Kidney epithelial cell (primary cell): Measurements from ENCODE around the gene SLC35F3. TPM values are rescaled to one million over a fixed set of nuclear protein-coding genes. Genes with fewer than 3 reads are reported as not detected.

Experiments
- DNase-seq: peaks from one replicate; pipeline ENCODE4 v3.0.0-alpha.2; 2010; ENCODE audit warnings: low read depth
- H3K27me3 ChIP-seq: 2 replicates; pipeline ENCODE4 v1.6.0; 2011; ENCODE audit warnings: low read length; ENCODE audit not compliant: control insufficient read depth, insufficient read depth
- H3K36me3 ChIP-seq: 2 replicates; pipeline ENCODE4 v1.5.1; 2011; ENCODE audit warnings: low read length; ENCODE audit not compliant: control insufficient read depth, insufficient read depth
- H3K4me3 ChIP-seq: 2 replicates; pipeline ENCODE4 v1.5.1; 2011; ENCODE audit warnings: low read depth, mild to moderate bottlenecking, control low read depth, low read length
- total RNA-seq: library from RNA; depleted of rRNA; stranded (reverse); fragments of >200 nt; gene quantifications from 2 replicates; pipeline ENCODE4 v1.2.3, GENCODE V29; 2015
- TF ChIP-seq, protein P1 (sequence below): IDR thresholded peaks from 2 replicates; pipeline ENCODE4 v1.5.1; 2011; ENCODE audit warnings: mild to moderate bottlenecking, moderate library complexity, low read length, control low read depth, inconsistent platforms; ENCODE audit not compliant: insufficient read depth, poor library complexity, severe bottlenecking

The SLC35F3 gene
- total RNA-seq, 1 donor from 2014 or later = 1.1 TPM

GRCh38 chr1:233975486-233975885, 71.0 kb downstream of the SLC35F3 start:
- DNase-seq = no peak
- no peak overlapping the region for H3K4me3 ChIP-seq
- TF ChIP-seq, protein P1, sequence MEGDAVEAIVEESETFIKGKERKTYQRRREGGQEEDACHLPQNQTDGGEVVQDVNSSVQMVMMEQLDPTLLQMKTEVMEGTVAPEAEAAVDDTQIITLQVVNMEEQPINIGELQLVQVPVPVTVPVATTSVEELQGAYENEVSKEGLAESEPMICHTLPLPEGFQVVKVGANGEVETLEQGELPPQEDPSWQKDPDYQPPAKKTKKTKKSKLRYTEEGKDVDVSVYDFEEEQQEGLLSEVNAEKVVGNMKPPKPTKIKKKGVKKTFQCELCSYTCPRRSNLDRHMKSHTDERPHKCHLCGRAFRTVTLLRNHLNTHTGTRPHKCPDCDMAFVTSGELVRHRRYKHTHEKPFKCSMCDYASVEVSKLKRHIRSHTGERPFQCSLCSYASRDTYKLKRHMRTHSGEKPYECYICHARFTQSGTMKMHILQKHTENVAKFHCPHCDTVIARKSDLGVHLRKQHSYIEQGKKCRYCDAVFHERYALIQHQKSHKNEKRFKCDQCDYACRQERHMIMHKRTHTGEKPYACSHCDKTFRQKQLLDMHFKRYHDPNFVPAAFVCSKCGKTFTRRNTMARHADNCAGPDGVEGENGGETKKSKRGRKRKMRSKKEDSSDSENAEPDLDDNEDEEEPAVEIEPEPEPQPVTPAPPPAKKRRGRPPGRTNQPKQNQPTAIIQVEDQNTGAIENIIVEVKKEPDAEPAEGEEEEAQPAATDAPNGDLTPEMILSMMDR = no peak
- no peaks in the 10 kb centered on the region for H3K27me3 ChIP-seq
- no peaks in the 10 kb centered on the region for H3K36me3 ChIP-seq

DNA sequence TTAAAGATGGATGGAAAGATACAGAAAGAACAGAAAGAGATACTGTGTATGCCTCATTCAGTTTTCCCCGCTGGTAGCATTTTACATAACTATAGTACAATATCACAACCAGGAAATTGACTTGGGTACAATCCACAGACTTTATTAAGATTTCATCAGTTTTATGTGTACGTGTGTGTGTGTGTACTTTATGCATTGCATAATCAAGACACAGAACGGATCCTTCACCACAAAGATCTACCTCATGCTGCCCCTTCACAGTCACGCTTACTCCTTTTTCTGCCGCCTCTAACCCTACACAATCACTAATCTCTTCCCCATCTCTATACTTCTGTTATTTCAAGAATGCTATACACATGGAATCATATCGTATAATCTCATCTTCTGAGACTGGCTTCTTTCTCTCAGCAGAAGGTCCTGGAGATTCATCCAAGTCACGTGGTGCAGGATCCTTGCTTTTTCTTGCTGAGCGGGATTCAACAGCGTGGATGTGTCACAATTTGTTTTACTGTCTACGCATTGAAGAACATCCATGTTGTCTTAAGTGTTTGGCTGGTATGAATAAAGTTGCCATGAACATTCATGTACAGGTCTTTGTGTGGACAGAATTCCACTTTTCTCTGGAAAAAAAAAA, 76.7 kb downstream of the SLC35F3 start:
- Histone ChIP-seq H3K27me3 (no peaks in the 10 kb centered on the region), H3K36me3 (no peaks in the 10 kb centered on the region), H3K4me3 (no peak overlapping the region)
- no peak for DNase-seq
- TF ChIP-seq, protein P1 = no peak

- TF ChIP-seq, protein P1 = no peak
- Histone ChIP-seq H3K36me3 (no peaks in the 10 kb centered on the region), H3K4me3 (no peak overlapping the region), H3K27me3 (no peaks in the 10 kb centered on the region)
- no peak for DNase-seq
These were observed 78.5 kb downstream of the SLC35F3 start for GRCh38 chr1:233982827-233983518.

DNA sequence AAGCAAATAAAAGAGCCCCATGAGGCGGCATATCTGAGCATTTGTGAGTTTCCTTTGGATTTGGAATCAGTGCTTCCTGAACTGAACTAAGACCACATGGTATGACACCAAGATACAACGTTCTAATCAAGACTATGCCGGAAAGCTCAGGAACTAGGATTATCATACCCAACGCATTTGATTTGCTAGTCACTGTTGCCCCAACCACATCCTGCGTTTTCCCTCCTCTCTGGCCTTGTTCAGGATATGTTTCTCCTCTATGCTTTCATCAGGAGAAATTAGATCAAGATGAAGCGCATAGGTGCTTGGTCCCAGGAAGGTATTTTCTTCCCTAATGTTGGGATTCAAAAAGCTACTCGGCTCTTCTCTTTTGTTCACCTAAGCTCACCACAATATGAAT, 79.3 kb downstream of the SLC35F3 start:
- DNase-seq = no peak
- no peaks in the 10 kb centered on the region for H3K27me3 ChIP-seq
- H3K36me3 ChIP-seq = no peaks in the 10 kb centered on the region
- no peak overlapping the region for H3K4me3 ChIP-seq
- TF ChIP-seq, protein P1 = no peak

- Histone ChIP-seq H3K4me3 (no peak overlapping the region), H3K36me3 (no peaks in the 10 kb centered on the region), H3K27me3 (no peaks in the 10 kb centered on the region)
- TF ChIP-seq, protein P1 = no peak
- no peak for DNase-seq
These were observed 84.7 kb downstream of the SLC35F3 start for GRCh38 chr1:233988963-233989696.
